Suprapubic skin (tissue), 4 donors: ENCODE results near the gene GFI1B. TPM values are rescaled to one million over a fixed set of nuclear protein-coding genes. Genes with fewer than 3 reads are reported as not detected.

Experiments used
- DNase-seq, 2 donors: peaks; one replicate each; pipeline ENCODE4 v3.0.0-alpha.2; 2019; ENCODE audit warnings: low spot score in 2 of 2
- H3K27ac ChIP-seq: fragments of 200-600 bp; sonication (generic); one replicate; pipeline ENCODE4 v1.5.1; 2019
- H3K27me3 ChIP-seq: fragments of 200-600 bp; sonication (generic); one replicate; pipeline ENCODE4 v1.5.1; 2019
- H3K36me3 ChIP-seq: fragments of 200-600 bp; sonication (generic); one replicate; pipeline ENCODE4 v1.5.1; 2019
- H3K4me1 ChIP-seq: fragments of 200-600 bp; sonication (generic); one replicate; pipeline ENCODE4 v1.5.1; 2019
- H3K4me3 ChIP-seq: fragments of 200-600 bp; sonication (generic); one replicate; pipeline ENCODE4 v1.5.1; 2019; ENCODE audit warnings: mild to moderate bottlenecking
- H3K9me3 ChIP-seq: fragments of 200-600 bp; sonication (generic); one replicate; pipeline ENCODE4 v1.5.1; 2019
- CTCF ChIP-seq, 2 donors: fragments of 200-600 bp in 1 of 2; fragments of 450-650 bp in 1 of 2; sonication (generic) in 1 of 2; IDR thresholded peaks; one replicate each; pipeline ENCODE4 v1.5.1; 2016 to 2019; ENCODE audit warnings: antibody characterized with exemption in 2 of 2, mild to moderate bottlenecking in 1 of 2, moderate library complexity in 1 of 2
- EP300 ChIP-seq: sonication (generic); formaldehyde crosslinking; IDR thresholded peaks from one replicate; pipeline ENCODE4 v1.6.1; 2017; ENCODE audit warnings: antibody characterized with exemption
- POLR2A ChIP-seq, 2 donors: fragments of 450-650 bp; IDR thresholded peaks; one replicate each; pipeline ENCODE4 v1.6.1; 2017; ENCODE audit warnings: antibody characterized with exemption in 2 of 2, mild to moderate bottlenecking in 2 of 2, moderate library complexity in 2 of 2
- POLR2AphosphoS5 ChIP-seq, 3 donors: sonication (generic); formaldehyde crosslinking; IDR thresholded peaks; one replicate each; pipeline ENCODE4 v1.6.1; 2017; ENCODE audit warnings: antibody characterized with exemption in 3 of 3
- WGBS: methylation state at CpG from one replicate; pipeline ENCODE4 v1.1.5; 2018; 5-methylcytosine and 5-hydroxymethylcytosine counted together
- total RNA-seq, 4 donors: library from RNA; depleted of rRNA; stranded (reverse); fragments of >200 nt; gene quantifications; one replicate each; pipeline ENCODE4 v1.1.0, GENCODE V29; 2016

The GFI1B gene
- total RNA-seq, 4 donors from 2014 or later: not detected

GRCh38 chr9:132978112-132978450, 413 bp upstream of the GFI1B start:
- Histone ChIP-seq H3K27ac (no peak overlapping the region), H3K36me3 (no peaks in the 10 kb centered on the region), H3K4me1 (peaks cover 14% of the 10 kb centered on the region), H3K27me3 (peaks cover 35% of the 10 kb centered on the region), H3K4me3 (no peak overlapping the region), H3K9me3 (no peaks in the 10 kb centered on the region)
- WGBS: 19% methylated on average over 2 of the region's 2 CpGs
- TF ChIP-seq EP300 (no peak), POLR2AphosphoS5 (IDR thresholded peaks at IDR 0.05) (no peak), POLR2A (IDR thresholded peaks at IDR 0.05) (no peak), CTCF (IDR thresholded peaks at IDR 0.05) (no peak)
- DNase-seq: no peak

GRCh38 chr9:132980157-132980556, 1.7 kb downstream of the GFI1B start:
- no peak for DNase-seq
- H3K27ac ChIP-seq: no peak overlapping the region
- H3K27me3 ChIP-seq: peaks cover 41% of the 10 kb centered on the region
- H3K36me3 ChIP-seq: no peaks in the 10 kb centered on the region
- 65% methylated on average over 5 of the region's 5 CpGs for WGBS
- no peaks in the 10 kb centered on the region for H3K9me3 ChIP-seq
- peaks cover 14% of the 10 kb centered on the region for H3K4me1 ChIP-seq
- no peak for TF ChIP-seq POLR2A (IDR thresholded peaks at IDR 0.05)
- TF ChIP-seq EP300: no peak
- TF ChIP-seq CTCF (IDR thresholded peaks at IDR 0.05): no peak
- TF ChIP-seq POLR2AphosphoS5 (IDR thresholded peaks at IDR 0.05): no peak
- no peak overlapping the region for H3K4me3 ChIP-seq

GRCh38 chr9:132982458-132982857, 4.0 kb downstream of the GFI1B start:
- no peak for DNase-seq
- no peaks in the 10 kb centered on the region for H3K36me3 ChIP-seq
- no peak for TF ChIP-seq CTCF (IDR thresholded peaks at IDR 0.05)
- H3K4me1 ChIP-seq: peaks cover 22% of the 10 kb centered on the region
- no peak overlapping the region for H3K27ac ChIP-seq
- no peak overlapping the region for H3K4me3 ChIP-seq
- WGBS: 68% methylated on average over 8 of the region's 8 CpGs
- peaks cover 45% of the 10 kb centered on the region for H3K27me3 ChIP-seq
- H3K9me3 ChIP-seq: no peaks in the 10 kb centered on the region

DNA sequence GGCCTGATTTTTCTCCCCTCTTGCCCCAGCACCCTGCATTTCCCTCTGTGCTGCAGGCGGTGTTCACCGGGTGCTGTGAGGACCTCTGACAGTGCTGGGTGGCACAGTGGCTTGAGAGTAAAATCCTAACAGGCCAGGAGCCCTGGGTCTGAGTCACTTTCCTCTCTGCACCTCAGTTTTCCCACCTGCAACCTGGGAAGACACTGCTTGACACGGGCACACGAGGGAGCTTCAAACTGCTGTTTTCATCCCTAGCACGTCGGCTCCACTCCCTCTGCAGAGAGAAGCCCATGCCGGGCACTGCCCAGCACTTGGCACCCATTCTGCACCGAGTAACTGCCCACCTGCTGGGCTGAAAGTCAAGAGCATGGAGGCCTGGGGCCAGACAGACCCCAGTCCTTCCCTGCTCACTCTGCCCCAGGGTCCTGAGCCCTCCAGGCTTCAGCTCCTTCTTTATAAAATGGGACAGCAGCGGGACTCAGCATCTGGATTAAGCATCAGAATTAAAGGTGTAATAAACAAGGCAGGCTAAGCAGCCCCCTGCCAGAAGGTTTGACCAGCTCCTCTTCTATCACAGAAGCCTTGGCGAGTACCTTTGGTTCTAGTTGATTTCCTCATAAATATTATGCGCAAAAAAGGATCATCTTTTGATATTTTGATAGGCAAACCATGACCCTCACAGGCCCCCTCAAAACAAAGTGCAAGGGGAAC, 5.2 kb downstream of the GFI1B start:
- Histone ChIP-seq H3K27ac (no peak overlapping the region), H3K4me3 (no peak overlapping the region), H3K36me3 (no peaks in the 10 kb centered on the region), H3K4me1 (peaks cover 10% of the 10 kb centered on the region), H3K9me3 (no peaks in the 10 kb centered on the region), H3K27me3 (peaks cover 33% of the 10 kb centered on the region)
- TF ChIP-seq EP300: no peak
- TF ChIP-seq CTCF (IDR thresholded peaks at IDR 0.05): no peak
- TF ChIP-seq POLR2A (IDR thresholded peaks at IDR 0.05): no peak
- no peak for TF ChIP-seq POLR2AphosphoS5 (IDR thresholded peaks at IDR 0.05)
- DNase-seq: no peak
- 79% methylated on average over 8 of the region's 11 CpGs for WGBS

DNA sequence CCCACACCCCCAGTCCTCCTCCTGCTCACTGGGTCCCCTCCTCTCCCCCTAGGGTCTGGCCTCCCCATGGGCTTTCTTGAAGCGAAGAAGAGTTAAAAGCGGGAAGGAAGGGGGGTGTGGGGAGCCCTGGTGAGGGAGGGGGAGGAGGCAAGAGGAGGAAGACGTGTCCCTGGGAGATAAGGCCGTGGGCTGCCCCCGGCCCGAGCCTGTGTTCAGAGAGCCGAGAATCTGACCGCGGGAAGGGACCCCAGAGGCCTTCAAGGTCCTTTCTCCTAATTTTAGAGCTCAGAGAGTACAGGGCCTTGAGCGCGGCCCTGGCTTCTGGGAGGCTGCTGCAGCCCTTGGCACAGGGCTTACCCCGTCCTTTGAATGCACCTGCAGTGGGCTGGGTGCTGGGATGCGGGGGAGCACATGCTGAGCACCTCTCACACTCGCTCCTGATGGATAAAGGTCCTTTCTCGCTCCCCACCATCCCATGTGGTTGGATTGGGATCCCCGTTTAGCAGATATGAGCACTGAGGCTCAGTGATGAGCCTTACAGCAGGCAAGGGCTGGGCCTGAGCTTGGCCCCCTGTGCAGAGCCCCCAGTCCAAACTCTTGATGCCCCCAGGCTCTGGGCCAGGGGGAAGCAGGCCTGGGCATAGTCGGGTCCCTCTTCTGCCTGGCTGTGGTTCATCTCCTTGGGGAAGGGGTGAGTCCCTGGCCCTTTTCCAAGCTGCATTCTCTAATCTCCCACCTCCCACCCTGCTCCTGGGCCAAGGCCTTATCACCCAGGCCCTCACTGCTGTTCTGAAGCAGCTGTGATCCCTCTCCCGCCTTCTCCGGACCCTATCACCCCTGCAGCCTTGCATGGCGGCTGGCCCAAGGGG, 5.9 kb downstream of the GFI1B start:
- peaks cover 8% of the 10 kb centered on the region for H3K4me1 ChIP-seq
- no peak for TF ChIP-seq POLR2A (IDR thresholded peaks at IDR 0.05)
- no peak for TF ChIP-seq EP300
- no peak for TF ChIP-seq POLR2AphosphoS5 (IDR thresholded peaks at IDR 0.05)
- TF ChIP-seq CTCF (IDR thresholded peaks at IDR 0.05): no peak
- no peaks in the 10 kb centered on the region for H3K36me3 ChIP-seq
- no peaks in the 10 kb centered on the region for H3K9me3 ChIP-seq
- 67% methylated on average over 18 of the region's 20 CpGs for WGBS
- H3K27ac ChIP-seq: no peak overlapping the region
- peaks cover 25% of the 10 kb centered on the region for H3K27me3 ChIP-seq
- no peak for DNase-seq
- H3K4me3 ChIP-seq: no peak overlapping the region
